Astrocyte (in vitro differentiated cells and primary cell): ENCODE results near the gene MT4.

Source experiments
- CTCF ChIP-seq: IDR thresholded peaks from 2 replicates; pipeline ENCODE4 v1.5.1; 2011; ENCODE audit warnings: low read depth, mild to moderate bottlenecking, inconsistent platforms, low read length, moderate library complexity; ENCODE audit not compliant: insufficient read depth
- EZH2 ChIP-seq: IDR thresholded peaks from 2 replicates; pipeline ENCODE4 v1.6.1; 2012; ENCODE audit warnings: mild to moderate bottlenecking, low read length, inconsistent platforms; ENCODE audit not compliant: insufficient read depth

DNA sequence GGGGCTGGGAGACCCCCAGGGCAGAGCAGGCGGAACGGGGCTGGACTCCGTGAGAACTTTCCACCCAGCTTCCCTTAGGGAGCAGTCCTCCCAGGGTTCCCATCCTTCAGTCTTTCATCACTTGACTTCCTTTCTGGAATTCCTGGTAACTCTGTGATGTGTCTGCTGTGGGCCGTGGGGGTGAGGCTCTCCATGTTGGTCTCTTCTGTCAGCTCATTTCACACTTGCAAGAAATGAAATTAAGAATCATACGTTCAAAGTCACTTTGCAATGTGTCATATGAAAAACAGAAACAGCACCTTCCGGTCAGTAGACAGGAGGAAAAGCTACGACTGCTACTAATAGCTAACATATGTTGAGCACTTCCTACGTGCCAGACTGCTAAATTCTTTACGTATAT lies 39.6 kb upstream of the MT4 start:
- no peak for TF ChIP-seq CTCF
- no peak for TF ChIP-seq EZH2
